ENCODE results near the gene EDEM3.

EDEM3 gene

GRCh38 chr1:184747089-184747955 lies 7.3 kb downstream of the EDEM3 start:
- no peak overlapping the region for H3K27ac ChIP-seq
- TF ChIP-seq CTCF (conservative IDR thresholded peaks at IDR 0.05), result no peak
- no peak for TF ChIP-seq ZFX (IDR thresholded peaks at IDR 0.05)

- no peak for TF ChIP-seq CTCF (conservative IDR thresholded peaks at IDR 0.05)
- TF ChIP-seq ZFX (IDR thresholded peaks at IDR 0.05), result no peak
- H3K27ac ChIP-seq, result no peak overlapping the region
Measured at GRCh38 chr1:184745929-184746638, 8.6 kb downstream of the EDEM3 start.

GRCh38 chr1:184745110-184745509 lies 9.5 kb downstream of the EDEM3 start:
- H3K27ac ChIP-seq, result no peak overlapping the region
- TF ChIP-seq CTCF (conservative IDR thresholded peaks at IDR 0.05) (no peak), ZFX (IDR thresholded peaks at IDR 0.05) (no peak)

- TF ChIP-seq CTCF (conservative IDR thresholded peaks at IDR 0.05) (no peak), ZFX (IDR thresholded peaks at IDR 0.05) (no peak)
Measured at GRCh38 chr1:184743062-184743756, 11.4 kb downstream of the EDEM3 start.

GRCh38 chr1:184740344-184740743 lies 14.3 kb downstream of the EDEM3 start:
- H3K27ac ChIP-seq, result no peak overlapping the region
- no peak for TF ChIP-seq CTCF (conservative IDR thresholded peaks at IDR 0.05)
- no peak for TF ChIP-seq ZFX (IDR thresholded peaks at IDR 0.05)

More at GRCh38 chr1:184743062-184743756, 11.4 kb downstream of the EDEM3 start:
- H3K27ac ChIP-seq, result no peak overlapping the region

- no peak for TF ChIP-seq CTCF (conservative IDR thresholded peaks at IDR 0.05)
- TF ChIP-seq ZFX (IDR thresholded peaks at IDR 0.05), result no peak
- H3K27ac ChIP-seq, result no peak overlapping the region
Measured at GRCh38 chr1:184739796-184740195, 14.9 kb downstream of the EDEM3 start.

All from C4-2B (cell line).